ENCODE results near the gene FBLN2.

DNA sequence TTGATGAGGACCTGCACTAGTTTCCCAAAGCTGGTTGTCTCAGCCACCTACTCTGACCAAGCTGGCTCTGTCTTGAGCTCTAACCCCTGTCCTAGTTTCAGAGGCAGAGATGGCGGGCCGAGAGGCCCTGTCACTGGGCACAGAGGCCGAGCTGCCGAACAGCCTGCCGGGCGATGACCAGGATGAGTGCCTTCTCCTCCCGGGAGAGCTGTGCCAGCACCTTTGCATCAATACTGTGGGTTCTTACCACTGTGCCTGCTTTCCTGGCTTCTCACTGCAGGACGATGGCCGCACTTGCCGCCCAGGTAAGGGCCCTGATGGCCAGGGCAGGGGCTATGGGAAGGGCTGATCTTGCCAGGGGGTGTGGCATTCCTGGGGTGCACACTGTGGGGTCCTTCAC lies 69.1 kb downstream of the FBLN2 start:
- TF ChIP-seq POLR2A (IDR thresholded peaks at IDR 0.05), result no peak
- TF ChIP-seq POLR2AphosphoS5 (IDR thresholded peaks at IDR 0.05), result no peak
- TF ChIP-seq, protein P1, sequence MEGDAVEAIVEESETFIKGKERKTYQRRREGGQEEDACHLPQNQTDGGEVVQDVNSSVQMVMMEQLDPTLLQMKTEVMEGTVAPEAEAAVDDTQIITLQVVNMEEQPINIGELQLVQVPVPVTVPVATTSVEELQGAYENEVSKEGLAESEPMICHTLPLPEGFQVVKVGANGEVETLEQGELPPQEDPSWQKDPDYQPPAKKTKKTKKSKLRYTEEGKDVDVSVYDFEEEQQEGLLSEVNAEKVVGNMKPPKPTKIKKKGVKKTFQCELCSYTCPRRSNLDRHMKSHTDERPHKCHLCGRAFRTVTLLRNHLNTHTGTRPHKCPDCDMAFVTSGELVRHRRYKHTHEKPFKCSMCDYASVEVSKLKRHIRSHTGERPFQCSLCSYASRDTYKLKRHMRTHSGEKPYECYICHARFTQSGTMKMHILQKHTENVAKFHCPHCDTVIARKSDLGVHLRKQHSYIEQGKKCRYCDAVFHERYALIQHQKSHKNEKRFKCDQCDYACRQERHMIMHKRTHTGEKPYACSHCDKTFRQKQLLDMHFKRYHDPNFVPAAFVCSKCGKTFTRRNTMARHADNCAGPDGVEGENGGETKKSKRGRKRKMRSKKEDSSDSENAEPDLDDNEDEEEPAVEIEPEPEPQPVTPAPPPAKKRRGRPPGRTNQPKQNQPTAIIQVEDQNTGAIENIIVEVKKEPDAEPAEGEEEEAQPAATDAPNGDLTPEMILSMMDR (IDR thresholded peaks at IDR 0.05), result no peak
